ENCODE measurements around the gene PLEKHG4B. TPM values are rescaled to one million over a fixed set of nuclear protein-coding genes. Genes with fewer than 3 reads are reported as not detected.

The PLEKHG4B gene
- total and polyA plus RNA-seq, 2 of the 8 experiments (the other 6 are each of a cell fraction or from before 2014, with no cell fraction given): 31.1 to 43.6 TPM

DNA sequence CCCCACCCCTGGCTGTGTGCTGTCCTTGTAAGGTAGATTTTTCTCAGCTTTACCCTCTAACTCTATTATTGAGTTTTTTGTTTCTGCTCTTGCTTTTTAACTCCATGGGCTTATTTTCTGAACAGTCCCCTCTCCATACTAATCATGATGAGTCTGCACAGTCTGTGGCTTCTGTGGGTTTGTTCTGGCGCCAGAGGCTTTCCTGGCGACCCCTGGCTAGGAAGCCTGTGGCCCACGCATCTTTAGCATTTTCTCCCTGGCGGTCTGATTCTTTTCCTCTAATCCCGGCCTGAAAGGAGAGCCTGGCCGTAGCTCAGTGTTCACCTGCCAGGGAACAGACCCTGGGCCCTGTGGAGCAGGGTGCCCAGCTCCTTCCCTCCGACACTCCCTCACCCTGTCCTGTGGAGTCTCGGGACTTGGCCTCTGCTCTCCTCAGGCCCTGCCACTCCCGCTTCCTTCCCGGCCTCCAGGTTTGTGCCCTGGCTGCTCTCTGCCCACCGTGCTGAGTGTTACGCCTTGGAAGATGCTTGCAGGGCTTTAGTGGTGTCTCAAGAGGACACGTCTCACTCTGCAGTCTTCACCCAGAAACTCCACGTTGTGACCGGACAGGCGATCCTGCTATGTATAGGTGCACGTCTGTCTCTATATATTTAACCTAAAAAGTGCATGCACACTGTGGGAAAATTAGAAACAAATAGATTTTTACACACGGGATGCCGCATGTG is 67.6 kb downstream of the PLEKHG4B start (continued):
- TF ChIP-seq YY1 (IDR thresholded peaks at IDR 0.05; ENCODE audit: low read depth, low read length): no peak
- no peak for TF ChIP-seq MAFK (IDR thresholded peaks at IDR 0.05; ENCODE audit: low read depth, low read length)
- TF ChIP-seq, protein P1, sequence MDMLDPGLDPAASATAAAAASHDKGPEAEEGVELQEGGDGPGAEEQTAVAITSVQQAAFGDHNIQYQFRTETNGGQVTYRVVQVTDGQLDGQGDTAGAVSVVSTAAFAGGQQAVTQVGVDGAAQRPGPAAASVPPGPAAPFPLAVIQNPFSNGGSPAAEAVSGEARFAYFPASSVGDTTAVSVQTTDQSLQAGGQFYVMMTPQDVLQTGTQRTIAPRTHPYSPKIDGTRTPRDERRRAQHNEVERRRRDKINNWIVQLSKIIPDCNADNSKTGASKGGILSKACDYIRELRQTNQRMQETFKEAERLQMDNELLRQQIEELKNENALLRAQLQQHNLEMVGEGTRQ (IDR thresholded peaks at IDR 0.05; ENCODE audit: low read length): no peak
- TF ChIP-seq, protein P2, sequence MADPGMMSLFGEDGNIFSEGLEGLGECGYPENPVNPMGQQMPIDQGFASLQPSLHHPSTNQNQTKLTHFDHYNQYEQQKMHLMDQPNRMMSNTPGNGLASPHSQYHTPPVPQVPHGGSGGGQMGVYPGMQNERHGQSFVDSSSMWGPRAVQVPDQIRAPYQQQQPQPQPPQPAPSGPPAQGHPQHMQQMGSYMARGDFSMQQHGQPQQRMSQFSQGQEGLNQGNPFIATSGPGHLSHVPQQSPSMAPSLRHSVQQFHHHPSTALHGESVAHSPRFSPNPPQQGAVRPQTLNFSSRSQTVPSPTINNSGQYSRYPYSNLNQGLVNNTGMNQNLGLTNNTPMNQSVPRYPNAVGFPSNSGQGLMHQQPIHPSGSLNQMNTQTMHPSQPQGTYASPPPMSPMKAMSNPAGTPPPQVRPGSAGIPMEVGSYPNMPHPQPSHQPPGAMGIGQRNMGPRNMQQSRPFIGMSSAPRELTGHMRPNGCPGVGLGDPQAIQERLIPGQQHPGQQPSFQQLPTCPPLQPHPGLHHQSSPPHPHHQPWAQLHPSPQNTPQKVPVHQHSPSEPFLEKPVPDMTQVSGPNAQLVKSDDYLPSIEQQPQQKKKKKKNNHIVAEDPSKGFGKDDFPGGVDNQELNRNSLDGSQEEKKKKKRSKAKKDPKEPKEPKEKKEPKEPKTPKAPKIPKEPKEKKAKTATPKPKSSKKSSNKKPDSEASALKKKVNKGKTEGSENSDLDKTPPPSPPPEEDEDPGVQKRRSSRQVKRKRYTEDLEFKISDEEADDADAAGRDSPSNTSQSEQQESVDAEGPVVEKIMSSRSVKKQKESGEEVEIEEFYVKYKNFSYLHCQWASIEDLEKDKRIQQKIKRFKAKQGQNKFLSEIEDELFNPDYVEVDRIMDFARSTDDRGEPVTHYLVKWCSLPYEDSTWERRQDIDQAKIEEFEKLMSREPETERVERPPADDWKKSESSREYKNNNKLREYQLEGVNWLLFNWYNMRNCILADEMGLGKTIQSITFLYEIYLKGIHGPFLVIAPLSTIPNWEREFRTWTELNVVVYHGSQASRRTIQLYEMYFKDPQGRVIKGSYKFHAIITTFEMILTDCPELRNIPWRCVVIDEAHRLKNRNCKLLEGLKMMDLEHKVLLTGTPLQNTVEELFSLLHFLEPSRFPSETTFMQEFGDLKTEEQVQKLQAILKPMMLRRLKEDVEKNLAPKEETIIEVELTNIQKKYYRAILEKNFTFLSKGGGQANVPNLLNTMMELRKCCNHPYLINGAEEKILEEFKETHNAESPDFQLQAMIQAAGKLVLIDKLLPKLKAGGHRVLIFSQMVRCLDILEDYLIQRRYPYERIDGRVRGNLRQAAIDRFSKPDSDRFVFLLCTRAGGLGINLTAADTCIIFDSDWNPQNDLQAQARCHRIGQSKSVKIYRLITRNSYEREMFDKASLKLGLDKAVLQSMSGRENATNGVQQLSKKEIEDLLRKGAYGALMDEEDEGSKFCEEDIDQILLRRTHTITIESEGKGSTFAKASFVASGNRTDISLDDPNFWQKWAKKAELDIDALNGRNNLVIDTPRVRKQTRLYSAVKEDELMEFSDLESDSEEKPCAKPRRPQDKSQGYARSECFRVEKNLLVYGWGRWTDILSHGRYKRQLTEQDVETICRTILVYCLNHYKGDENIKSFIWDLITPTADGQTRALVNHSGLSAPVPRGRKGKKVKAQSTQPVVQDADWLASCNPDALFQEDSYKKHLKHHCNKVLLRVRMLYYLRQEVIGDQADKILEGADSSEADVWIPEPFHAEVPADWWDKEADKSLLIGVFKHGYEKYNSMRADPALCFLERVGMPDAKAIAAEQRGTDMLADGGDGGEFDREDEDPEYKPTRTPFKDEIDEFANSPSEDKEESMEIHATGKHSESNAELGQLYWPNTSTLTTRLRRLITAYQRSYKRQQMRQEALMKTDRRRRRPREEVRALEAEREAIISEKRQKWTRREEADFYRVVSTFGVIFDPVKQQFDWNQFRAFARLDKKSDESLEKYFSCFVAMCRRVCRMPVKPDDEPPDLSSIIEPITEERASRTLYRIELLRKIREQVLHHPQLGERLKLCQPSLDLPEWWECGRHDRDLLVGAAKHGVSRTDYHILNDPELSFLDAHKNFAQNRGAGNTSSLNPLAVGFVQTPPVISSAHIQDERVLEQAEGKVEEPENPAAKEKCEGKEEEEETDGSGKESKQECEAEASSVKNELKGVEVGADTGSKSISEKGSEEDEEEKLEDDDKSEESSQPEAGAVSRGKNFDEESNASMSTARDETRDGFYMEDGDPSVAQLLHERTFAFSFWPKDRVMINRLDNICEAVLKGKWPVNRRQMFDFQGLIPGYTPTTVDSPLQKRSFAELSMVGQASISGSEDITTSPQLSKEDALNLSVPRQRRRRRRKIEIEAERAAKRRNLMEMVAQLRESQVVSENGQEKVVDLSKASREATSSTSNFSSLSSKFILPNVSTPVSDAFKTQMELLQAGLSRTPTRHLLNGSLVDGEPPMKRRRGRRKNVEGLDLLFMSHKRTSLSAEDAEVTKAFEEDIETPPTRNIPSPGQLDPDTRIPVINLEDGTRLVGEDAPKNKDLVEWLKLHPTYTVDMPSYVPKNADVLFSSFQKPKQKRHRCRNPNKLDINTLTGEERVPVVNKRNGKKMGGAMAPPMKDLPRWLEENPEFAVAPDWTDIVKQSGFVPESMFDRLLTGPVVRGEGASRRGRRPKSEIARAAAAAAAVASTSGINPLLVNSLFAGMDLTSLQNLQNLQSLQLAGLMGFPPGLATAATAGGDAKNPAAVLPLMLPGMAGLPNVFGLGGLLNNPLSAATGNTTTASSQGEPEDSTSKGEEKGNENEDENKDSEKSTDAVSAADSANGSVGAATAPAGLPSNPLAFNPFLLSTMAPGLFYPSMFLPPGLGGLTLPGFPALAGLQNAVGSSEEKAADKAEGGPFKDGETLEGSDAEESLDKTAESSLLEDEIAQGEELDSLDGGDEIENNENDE (IDR thresholded peaks at IDR 0.05; ENCODE audit: insufficient replicate concordance, low read length): no peak
- no peak for TF ChIP-seq GTF2F1 (IDR thresholded peaks at IDR 0.05; ENCODE audit: borderline replicate concordance, low read depth, low read length)
